ENCODE data around the gene NUP88. TPM values are rescaled to one million over a fixed set of nuclear protein-coding genes. Genes with fewer than 3 reads are reported as not detected.
"Not testable (repeated sequence)": the region's sequence is repeated elsewhere in the genome, so short reads cannot be mapped to it uniquely, and the experiment has no call there.

The NUP88 gene
- total and polyA plus RNA-seq, 2 donors (not counting 3 experiments of a cell fraction or from before 2014, with no cell fraction given) = 52.5 to 95.8 TPM

DNA sequence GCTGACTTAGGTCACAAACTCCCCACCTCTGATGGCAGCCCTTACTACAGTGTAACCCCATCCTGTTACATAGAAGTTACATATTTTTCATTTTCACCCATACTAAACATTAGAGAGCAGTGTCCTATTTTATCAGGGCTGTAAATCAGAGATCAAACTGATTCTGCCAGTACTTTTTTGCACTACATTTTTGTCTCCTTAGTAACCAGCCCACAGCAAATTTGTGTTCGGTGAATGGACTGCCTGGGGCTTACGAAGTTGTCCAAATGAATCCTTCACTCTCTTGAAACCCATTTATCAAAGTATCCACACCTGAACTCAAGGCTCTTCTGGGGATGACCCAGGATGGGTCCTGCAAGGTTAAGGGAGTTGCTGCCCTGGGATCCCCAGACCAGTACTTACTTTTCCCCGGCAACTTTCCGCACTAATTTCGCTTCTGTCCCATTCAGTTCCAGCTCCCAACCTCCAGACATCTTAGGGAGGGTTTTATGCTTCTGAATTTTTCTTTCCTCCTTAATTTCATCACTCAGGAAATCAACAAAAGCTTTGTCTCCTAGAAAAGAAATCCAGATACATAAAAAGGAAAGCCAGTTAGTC, 18.4 kb upstream of the NUP88 start:
- intact Hi-C loops (cut with micrococcal nuclease) (loop anchor here (2.0 kb wide), 2 partner anchors 31 to 241 kb away; partner anchors contain the start of gene DHX33), dilution Hi-C loops (cut with MboI; ENCODE audit: extremely low pct_ligation_motif_present, low sequenced_read_pairs) (no loop called here)
- peak overlapping the region; percentile 47 for H3K27ac ChIP-seq (ENCODE audit: insufficient read depth, low read depth, low read length)
- H3K79me2 ChIP-seq (ENCODE audit: control insufficient read depth, insufficient read depth, low read length) = peaks cover 28% of the 10 kb centered on the region
- peaks cover 17% of the 10 kb centered on the region for H3K4me1 ChIP-seq (ENCODE audit: control insufficient read depth, extremely low read depth, insufficient read depth, low read length)
- DNase-seq (ENCODE audit: low read depth, low spot score) (no peak), FAIRE-seq (peak; percentile 63)
- H3K27me3 ChIP-seq (ENCODE audit: control insufficient read depth in 2 of 2, insufficient read depth in 2 of 2, low read length in 2 of 2) = no peaks in the 10 kb centered on the region
- no peak for TF ChIP-seq EZH2 (IDR thresholded peaks at IDR 0.05; ENCODE audit: borderline replicate concordance, low read depth, low read length, severe bottlenecking)
- no peak for TF ChIP-seq JUN (IDR thresholded peaks at IDR 0.05; ENCODE audit: borderline replicate concordance, insufficient read depth, insufficient read length, low read depth)
- no peak for TF ChIP-seq GATA2 (IDR thresholded peaks at IDR 0.05; ENCODE audit: insufficient read depth, insufficient read length, low read depth, low read length)
- TF ChIP-seq POLR2A (IDR thresholded peaks at IDR 0.05; ENCODE audit: low read depth, low read length) = no peak
- TF ChIP-seq FOS (IDR thresholded peaks at IDR 0.05; ENCODE audit: borderline replicate concordance, insufficient read depth, low read length) = no peak
- TF ChIP-seq MYC (IDR thresholded peaks at IDR 0.05; ENCODE audit: low read depth, low read length) = no peak
- no peak for TF ChIP-seq CTCF (IDR thresholded peaks at IDR 0.05; ENCODE audit: extremely low read depth in 1 of 2, insufficient read depth in 1 of 2, low read depth in 1 of 2, low read length in 2 of 2)
- TF ChIP-seq POLR2AphosphoS5 (IDR thresholded peaks at IDR 0.05; ENCODE audit: insufficient read depth, low read depth, low read length) = no peak
- TF ChIP-seq, protein P1, sequence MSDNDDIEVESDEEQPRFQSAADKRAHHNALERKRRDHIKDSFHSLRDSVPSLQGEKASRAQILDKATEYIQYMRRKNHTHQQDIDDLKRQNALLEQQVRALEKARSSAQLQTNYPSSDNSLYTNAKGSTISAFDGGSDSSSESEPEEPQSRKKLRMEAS (IDR thresholded peaks at IDR 0.05; ENCODE audit: insufficient read depth, insufficient read length) = no peak
- no TSS peak for BruUV-seq (replicated peaks)
- peak overlapping the region; percentile 64 for H3K9ac ChIP-seq (replicated peaks; ENCODE audit: extremely low read depth, insufficient read depth, low read length)
- H3K4me2 ChIP-seq (ENCODE audit: insufficient read depth, low read length) = peak overlapping the region; percentile 97
- peak overlapping the region; percentile 64 to 94 (median 68) for H3K4me3 ChIP-seq (replicated peaks in 1 of 3; ENCODE audit: insufficient read depth in 1 of 3, low read depth in 1 of 3, low read length in 3 of 3)
- no peaks in the 10 kb centered on the region for H4K20me1 ChIP-seq (replicated peaks; ENCODE audit: control insufficient read depth, extremely low read depth, insufficient read depth, low read length)
- H3K36me3 ChIP-seq (ENCODE audit: control insufficient read depth in 2 of 2, extremely low read depth in 1 of 2, insufficient read depth in 2 of 2, low read length in 2 of 2) = peaks cover 12 to 19% of the 10 kb centered on the region in 2 experiments
- no peaks in the 10 kb centered on the region for H3K9me1 ChIP-seq (replicated peaks; ENCODE audit: control insufficient read depth, extremely low read depth, insufficient read depth, low read length)
- H3K9me3 ChIP-seq (replicated peaks; ENCODE audit: control insufficient read depth, insufficient read depth, low read length) = no peaks in the 10 kb centered on the region
- no peak overlapping the region for H2AFZ ChIP-seq (ENCODE audit: low read depth, low read length)
- ChIA-PET POLR2A (no interaction called here), CTCF (interaction anchor here (3.3 kb wide), 1 partner anchor 189 kb away, joined by 41 read pairs; no protein-coding TSS in a partner anchor)

- DNase-seq (ENCODE audit: low read depth, low spot score); H2AFZ ChIP-seq (ENCODE audit: low read depth, low read length); H3K9me3 ChIP-seq (replicated peaks; ENCODE audit: control insufficient read depth, insufficient read depth, low read length); H3K27ac ChIP-seq (ENCODE audit: insufficient read depth, low read depth, low read length); intact Hi-C loops (cut with micrococcal nuclease); BruUV-seq (replicated peaks); H4K20me1 ChIP-seq (replicated peaks; ENCODE audit: control insufficient read depth, extremely low read depth, insufficient read depth, low read length); POLR2A ChIA-PET; FAIRE-seq; H3K9me1 ChIP-seq (replicated peaks; ENCODE audit: control insufficient read depth, extremely low read depth, insufficient read depth, low read length); H3K9ac ChIP-seq (replicated peaks; ENCODE audit: extremely low read depth, insufficient read depth, low read length); dilution Hi-C loops (cut with MboI; ENCODE audit: extremely low pct_ligation_motif_present, low sequenced_read_pairs); H3K27me3 ChIP-seq (ENCODE audit: control insufficient read depth in 2 of 2, insufficient read depth in 2 of 2, low read length in 2 of 2); H3K4me2 ChIP-seq (ENCODE audit: insufficient read depth, low read length); H3K4me3 ChIP-seq (replicated peaks in 1 of 3; ENCODE audit: insufficient read depth in 1 of 3, low read depth in 1 of 3, low read length in 3 of 3): not testable (repeated sequence)
- Histone ChIP-seq H3K79me2 (ENCODE audit: control insufficient read depth, insufficient read depth, low read length) (peaks cover 28% of the 10 kb centered on the region), H3K36me3 (ENCODE audit: control insufficient read depth in 2 of 2, extremely low read depth in 1 of 2, insufficient read depth in 2 of 2, low read length in 2 of 2) (peaks cover 19 to 29% of the 10 kb centered on the region in 2 experiments), H3K4me1 (ENCODE audit: control insufficient read depth, extremely low read depth, insufficient read depth, low read length) (peaks cover 17% of the 10 kb centered on the region)
- CTCF ChIA-PET = interaction anchor here (0.7 kb wide), 1 partner anchor 11 kb away, joined by 4 read pairs; no protein-coding TSS in a partner anchor
Measured at GRCh38 chr17:5435781-5436315, 16.4 kb upstream of the NUP88 start.
